Kidney epithelial cell (primary cell): ENCODE measurements around the gene CHODL. TPM values are rescaled to one million over a fixed set of nuclear protein-coding genes. Genes with fewer than 3 reads are reported as not detected.

ENCODE experiments used
- DNase-seq: peaks from one replicate; pipeline ENCODE4 v3.0.0-alpha.2; 2010; ENCODE audit warnings: low read depth
- H3K27me3 ChIP-seq: 2 replicates; pipeline ENCODE4 v1.6.0; 2011; ENCODE audit warnings: low read length; ENCODE audit not compliant: control insufficient read depth, insufficient read depth
- H3K36me3 ChIP-seq: 2 replicates; pipeline ENCODE4 v1.5.1; 2011; ENCODE audit warnings: low read length; ENCODE audit not compliant: control insufficient read depth, insufficient read depth
- H3K4me3 ChIP-seq: 2 replicates; pipeline ENCODE4 v1.5.1; 2011; ENCODE audit warnings: low read depth, mild to moderate bottlenecking, control low read depth, low read length
- total RNA-seq: library from RNA; depleted of rRNA; stranded (reverse); fragments of >200 nt; gene quantifications from 2 replicates; pipeline ENCODE4 v1.2.3, GENCODE V29; 2015
- TF ChIP-seq, protein P1 (sequence below): IDR thresholded peaks from 2 replicates; pipeline ENCODE4 v1.5.1; 2011; ENCODE audit warnings: mild to moderate bottlenecking, moderate library complexity, low read length, control low read depth, inconsistent platforms; ENCODE audit not compliant: insufficient read depth, poor library complexity, severe bottlenecking

The CHODL gene
- total RNA-seq, 1 donor from 2014 or later = 1.3 TPM

DNA sequence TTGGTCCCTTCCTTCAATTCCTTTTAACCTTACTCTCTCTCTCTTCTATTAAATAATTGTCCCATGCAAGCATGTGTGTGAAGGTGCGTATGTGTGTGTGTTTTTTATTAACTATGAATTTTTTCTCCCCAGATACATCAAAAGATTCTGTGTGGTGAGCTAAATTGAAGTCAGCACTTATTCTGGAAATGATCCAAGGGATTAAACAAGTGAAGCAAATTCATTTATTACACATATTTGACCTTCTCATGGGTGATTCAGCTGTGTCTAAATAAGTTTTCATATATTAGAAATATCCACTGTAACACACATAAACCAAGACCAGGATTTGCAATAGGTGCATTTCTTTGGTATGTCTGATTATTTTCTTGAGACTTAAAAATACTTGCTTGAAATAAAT is 24.3 kb downstream of the CHODL start:
- H3K4me3 ChIP-seq = no peak overlapping the region
- H3K36me3 ChIP-seq = no peaks in the 10 kb centered on the region
- H3K27me3 ChIP-seq = no peaks in the 10 kb centered on the region
- TF ChIP-seq, protein P1, sequence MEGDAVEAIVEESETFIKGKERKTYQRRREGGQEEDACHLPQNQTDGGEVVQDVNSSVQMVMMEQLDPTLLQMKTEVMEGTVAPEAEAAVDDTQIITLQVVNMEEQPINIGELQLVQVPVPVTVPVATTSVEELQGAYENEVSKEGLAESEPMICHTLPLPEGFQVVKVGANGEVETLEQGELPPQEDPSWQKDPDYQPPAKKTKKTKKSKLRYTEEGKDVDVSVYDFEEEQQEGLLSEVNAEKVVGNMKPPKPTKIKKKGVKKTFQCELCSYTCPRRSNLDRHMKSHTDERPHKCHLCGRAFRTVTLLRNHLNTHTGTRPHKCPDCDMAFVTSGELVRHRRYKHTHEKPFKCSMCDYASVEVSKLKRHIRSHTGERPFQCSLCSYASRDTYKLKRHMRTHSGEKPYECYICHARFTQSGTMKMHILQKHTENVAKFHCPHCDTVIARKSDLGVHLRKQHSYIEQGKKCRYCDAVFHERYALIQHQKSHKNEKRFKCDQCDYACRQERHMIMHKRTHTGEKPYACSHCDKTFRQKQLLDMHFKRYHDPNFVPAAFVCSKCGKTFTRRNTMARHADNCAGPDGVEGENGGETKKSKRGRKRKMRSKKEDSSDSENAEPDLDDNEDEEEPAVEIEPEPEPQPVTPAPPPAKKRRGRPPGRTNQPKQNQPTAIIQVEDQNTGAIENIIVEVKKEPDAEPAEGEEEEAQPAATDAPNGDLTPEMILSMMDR = no peak
- DNase-seq = no peak

DNA sequence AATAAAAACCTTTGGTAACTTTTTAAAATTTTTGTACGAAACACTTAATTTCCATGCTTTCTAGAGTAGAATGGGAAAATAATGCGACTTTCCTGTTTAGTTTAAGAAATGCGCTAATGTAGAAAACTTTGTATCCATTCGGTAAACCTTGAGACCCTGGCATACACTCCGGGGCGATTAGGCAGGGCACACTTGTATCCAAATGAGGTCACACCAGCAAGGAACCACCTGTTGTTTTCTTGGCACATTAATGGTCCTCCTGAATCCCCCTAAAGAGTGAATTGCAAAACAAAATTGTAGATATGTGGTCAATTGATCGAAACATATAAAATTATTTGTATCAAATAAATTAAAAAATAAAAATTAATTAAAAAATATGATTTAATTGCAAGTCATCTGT is 25.2 kb downstream of the CHODL start:
- H3K4me3 ChIP-seq = no peak overlapping the region
- TF ChIP-seq, protein P1 = no peak
- no peaks in the 10 kb centered on the region for H3K36me3 ChIP-seq
- DNase-seq = no peak
- H3K27me3 ChIP-seq = no peaks in the 10 kb centered on the region

DNA sequence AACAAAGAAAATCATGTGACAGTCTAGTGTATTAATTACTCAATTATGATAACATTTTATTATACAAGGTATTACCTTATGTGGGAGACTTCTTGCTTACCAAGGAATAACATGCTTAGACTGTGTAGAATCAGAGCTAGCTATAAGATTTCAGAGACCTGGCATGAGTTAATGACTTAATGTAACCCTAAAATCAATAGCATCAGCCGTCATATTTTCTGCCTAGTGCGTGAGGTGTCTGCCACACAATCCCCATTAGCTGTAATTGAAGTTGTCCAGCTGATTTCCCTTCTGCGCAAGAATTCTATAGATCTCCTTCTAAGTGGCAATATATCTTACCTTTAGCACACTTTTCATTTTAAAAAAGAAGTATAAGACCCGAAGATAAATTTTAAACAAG is 28.8 kb downstream of the CHODL start:
- TF ChIP-seq, protein P1 = no peak
- DNase-seq = no peak
- no peaks in the 10 kb centered on the region for H3K36me3 ChIP-seq
- no peak overlapping the region for H3K4me3 ChIP-seq
- no peaks in the 10 kb centered on the region for H3K27me3 ChIP-seq

DNA sequence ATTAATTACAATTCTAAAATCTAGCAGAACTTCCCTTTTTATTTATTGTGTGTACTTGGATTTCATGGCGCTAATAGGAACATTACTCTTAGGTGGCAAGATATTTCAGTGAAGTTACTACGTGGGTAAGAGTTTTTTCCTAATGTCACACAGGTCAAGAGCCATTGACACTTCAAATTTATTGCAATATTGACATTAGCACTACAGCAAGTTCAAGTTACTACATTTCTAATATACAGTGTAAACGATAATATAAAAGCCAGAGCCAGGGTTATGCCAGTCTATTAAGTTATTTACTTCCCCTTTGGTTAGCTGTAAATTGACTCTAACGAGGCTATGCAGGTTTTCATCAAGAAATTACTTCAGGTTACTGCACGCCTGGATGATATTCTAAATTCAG is 29.7 kb downstream of the CHODL start:
- no peak overlapping the region for H3K4me3 ChIP-seq
- TF ChIP-seq, protein P1 = no peak
- DNase-seq = no peak
- no peaks in the 10 kb centered on the region for H3K27me3 ChIP-seq
- H3K36me3 ChIP-seq = no peaks in the 10 kb centered on the region

DNA sequence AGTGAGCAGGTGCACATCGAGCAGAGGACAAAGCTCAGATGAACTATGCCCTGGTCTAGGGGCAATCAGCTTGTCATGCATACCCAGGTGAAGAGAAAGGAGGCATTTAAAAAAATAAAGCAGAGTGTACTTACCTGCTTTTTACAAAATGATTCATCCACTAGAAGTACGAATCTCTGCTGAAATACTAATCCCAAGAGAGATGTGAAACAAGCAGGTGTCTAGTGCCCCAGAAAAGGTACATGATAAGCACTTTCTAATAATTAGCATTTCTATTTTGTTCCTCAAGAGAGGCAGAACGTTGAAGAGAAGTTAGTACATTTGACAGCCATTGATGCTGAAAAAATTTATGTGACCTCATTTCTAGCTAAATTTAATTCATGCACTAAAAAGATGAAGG is 31.1 kb downstream of the CHODL start:
- DNase-seq = no peak
- H3K27me3 ChIP-seq = no peaks in the 10 kb centered on the region
- no peaks in the 10 kb centered on the region for H3K36me3 ChIP-seq
- TF ChIP-seq, protein P1 = no peak
- H3K4me3 ChIP-seq = no peak overlapping the region

DNA sequence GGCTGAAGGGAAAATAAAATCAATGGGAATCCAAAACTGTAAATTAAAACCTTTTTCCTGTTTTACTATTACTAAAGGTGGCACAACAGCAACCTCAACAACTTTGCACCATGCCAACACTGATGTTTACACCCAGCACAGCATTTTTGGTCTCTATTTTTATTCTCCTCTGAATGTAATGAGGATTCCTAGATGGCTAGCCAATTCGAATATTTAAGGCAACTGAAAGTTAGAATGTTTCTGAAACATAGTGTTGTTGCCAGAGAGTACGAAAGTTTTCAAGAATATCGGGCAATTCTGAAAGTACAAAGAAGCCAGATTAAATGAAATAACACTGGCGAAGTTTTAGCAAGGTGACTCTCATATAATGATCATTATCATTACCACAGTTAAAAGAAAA is 40.7 kb downstream of the CHODL start:
- Histone ChIP-seq H3K36me3 (no peaks in the 10 kb centered on the region), H3K27me3 (no peaks in the 10 kb centered on the region), H3K4me3 (no peak overlapping the region)
- DNase-seq = no peak
- TF ChIP-seq, protein P1 = no peak
